ENCODE measurements around the gene PSIP1.
A peak's percentile ranks its signal among the peaks of the same experiment; 100 is the strongest.
"Not testable (repeated sequence)": the region's sequence is repeated elsewhere in the genome, so short reads cannot be mapped to it uniquely, and the experiment has no call there.

Gene PSIP1

GRCh38 chr9:15461056-15461455 lies 49.7 kb downstream of the PSIP1 start:
- TF ChIP-seq JUND (IDR thresholded peaks at IDR 0.05; ENCODE audit: low read depth), result no peak
- no peak for DNase-seq (ENCODE audit: low read depth in 1 of 2, low spot score in 1 of 2)
- in situ Hi-C loops (cut with HindIII; ENCODE audit: low pct_unique_long_range_greater_than_20kb, low sequenced_read_pairs), result no loop called here

DNA sequence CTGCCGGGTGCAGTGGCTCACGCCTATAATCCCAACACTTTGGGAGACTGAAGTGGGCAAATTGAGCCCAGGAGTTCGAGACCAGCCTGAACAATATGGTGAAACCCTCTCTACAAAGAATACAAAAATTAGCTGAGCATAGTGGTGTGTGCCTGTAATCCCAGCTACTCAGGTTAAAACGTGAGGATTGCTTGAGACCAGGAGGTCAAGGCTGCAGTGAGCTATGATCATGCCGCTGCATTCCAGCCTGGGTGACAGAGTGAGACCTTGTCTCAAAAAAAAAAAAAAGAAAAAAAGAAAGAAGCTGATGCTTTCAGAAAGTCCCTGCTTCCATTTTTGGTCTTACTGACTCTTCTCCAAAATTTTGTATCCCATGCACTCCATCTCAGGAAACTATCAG lies 56.8 kb downstream of the PSIP1 start:
- no peak for TF ChIP-seq JUND (IDR thresholded peaks at IDR 0.05; ENCODE audit: low read depth)
- in situ Hi-C loops (cut with HindIII; ENCODE audit: low pct_unique_long_range_greater_than_20kb, low sequenced_read_pairs), result no loop called here
- DNase-seq (ENCODE audit: low read depth in 1 of 2, low spot score in 1 of 2), result no peak

- in situ Hi-C loops (cut with HindIII; ENCODE audit: low pct_unique_long_range_greater_than_20kb, low sequenced_read_pairs), result no loop called here
- no peak for TF ChIP-seq JUND (IDR thresholded peaks at IDR 0.05; ENCODE audit: low read depth)
Measured at GRCh38 chr9:15444141-15444540, 66.6 kb downstream of the PSIP1 start.

DNA sequence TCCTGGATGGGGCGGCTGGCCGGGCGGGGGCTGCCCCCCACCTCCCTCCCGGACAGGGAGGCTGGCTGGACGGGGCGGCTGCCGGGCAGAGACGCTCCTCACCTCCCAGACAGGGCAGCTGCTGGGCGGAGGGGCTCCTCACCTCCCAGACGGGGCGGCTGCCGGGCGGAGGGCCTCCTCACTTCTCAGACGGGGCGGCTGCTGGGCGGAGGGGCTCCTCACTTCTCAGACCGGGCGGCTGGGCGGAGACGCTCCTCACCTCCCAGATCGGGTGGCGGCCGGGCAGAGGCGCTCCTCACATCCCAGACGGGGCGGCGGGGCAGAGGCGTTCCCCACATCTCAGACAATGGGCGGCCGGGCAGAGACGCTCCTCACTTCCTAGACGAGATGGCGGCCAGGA lies 68.5 kb downstream of the PSIP1 start:
- in situ Hi-C loops (cut with HindIII; ENCODE audit: low pct_unique_long_range_greater_than_20kb, low sequenced_read_pairs); DNase-seq (ENCODE audit: low read depth in 1 of 2, low spot score in 1 of 2): not testable (repeated sequence)

More at GRCh38 chr9:15444141-15444540, 66.6 kb downstream of the PSIP1 start:
- DNase-seq (ENCODE audit: low read depth in 1 of 2, low spot score in 1 of 2), result no peak

GRCh38 chr9:15441841-15442240 lies 68.9 kb downstream of the PSIP1 start:
- in situ Hi-C loops (cut with HindIII; ENCODE audit: low pct_unique_long_range_greater_than_20kb, low sequenced_read_pairs), result not testable (repeated sequence)

DNA sequence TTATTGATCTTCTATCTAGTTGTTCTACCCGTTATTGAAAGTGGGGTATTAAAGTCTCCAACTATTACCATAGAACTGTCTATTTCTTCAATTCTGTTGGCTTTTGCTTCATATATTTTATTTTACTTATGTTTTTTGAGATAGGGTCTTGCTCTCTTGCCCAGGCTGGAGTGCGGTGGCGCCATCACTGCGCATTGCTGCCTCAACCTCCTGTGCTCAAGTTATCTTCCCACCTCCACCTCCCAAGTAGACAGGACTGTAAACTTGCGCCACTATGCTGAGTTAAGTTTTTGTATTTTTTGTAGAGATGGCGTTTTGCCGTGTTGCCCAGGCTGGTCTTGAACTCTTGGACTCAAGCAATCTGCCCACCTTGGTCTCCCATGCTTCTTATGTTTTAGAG lies 71.9 kb downstream of the PSIP1 start:
- no peak for DNase-seq (ENCODE audit: low read depth in 1 of 2, low spot score in 1 of 2)
- no peak for TF ChIP-seq JUND (IDR thresholded peaks at IDR 0.05; ENCODE audit: low read depth)
- in situ Hi-C loops (cut with HindIII; ENCODE audit: low pct_unique_long_range_greater_than_20kb, low sequenced_read_pairs), result no loop called here

More at GRCh38 chr9:15441841-15442240, 68.9 kb downstream of the PSIP1 start:
- not testable (repeated sequence) for DNase-seq (ENCODE audit: low read depth in 1 of 2, low spot score in 1 of 2)

DNA sequence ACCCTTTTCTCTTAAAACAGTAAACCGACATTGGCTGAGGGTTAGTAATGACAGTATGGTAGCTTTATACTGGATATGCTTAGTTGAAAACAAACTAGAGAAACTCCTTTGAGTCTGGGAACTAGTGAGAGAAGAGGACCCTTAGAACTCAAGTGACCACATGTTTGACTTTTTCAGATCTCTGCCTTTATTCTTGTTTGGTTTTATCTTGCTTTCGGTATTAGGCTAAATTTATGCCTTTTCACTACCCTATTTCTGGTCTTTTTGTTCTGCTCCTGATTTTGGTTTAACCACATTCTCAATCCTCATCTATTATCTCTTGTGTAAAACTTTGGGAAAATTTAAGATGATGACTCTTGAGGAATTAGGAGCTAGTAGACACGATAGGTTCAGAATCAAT lies 77.1 kb downstream of the PSIP1 start:
- no peak for TF ChIP-seq JUND (IDR thresholded peaks at IDR 0.05; ENCODE audit: low read depth)
- no peak for DNase-seq (ENCODE audit: low read depth in 1 of 2, low spot score in 1 of 2)
- in situ Hi-C loops (cut with HindIII; ENCODE audit: low pct_unique_long_range_greater_than_20kb, low sequenced_read_pairs), result no loop called here

DNA sequence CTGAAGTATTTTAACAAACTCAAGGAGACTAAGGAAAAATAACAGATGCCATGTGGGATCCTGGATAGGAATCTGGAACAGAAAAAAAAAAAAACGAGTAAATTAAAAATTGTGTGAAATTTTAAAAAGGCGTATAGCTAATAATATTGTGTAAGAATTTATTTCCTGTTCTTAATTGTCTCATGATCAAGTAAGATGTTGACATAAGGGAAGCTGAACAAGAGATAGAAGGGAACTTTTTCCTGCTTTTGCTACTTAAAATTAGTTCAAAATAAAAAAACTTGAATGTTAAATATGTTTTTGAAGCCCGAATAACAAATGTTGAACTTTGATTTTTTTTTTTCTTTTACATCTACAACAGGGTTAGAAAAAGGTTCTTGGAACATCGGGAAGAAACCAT lies 77.6 kb downstream of the PSIP1 start:
- DNase-seq (ENCODE audit: low read depth in 1 of 2, low spot score in 1 of 2), result no peak
- TF ChIP-seq JUND (IDR thresholded peaks at IDR 0.05; ENCODE audit: low read depth), result no peak
- in situ Hi-C loops (cut with HindIII; ENCODE audit: low pct_unique_long_range_greater_than_20kb, low sequenced_read_pairs), result no loop called here

DNA sequence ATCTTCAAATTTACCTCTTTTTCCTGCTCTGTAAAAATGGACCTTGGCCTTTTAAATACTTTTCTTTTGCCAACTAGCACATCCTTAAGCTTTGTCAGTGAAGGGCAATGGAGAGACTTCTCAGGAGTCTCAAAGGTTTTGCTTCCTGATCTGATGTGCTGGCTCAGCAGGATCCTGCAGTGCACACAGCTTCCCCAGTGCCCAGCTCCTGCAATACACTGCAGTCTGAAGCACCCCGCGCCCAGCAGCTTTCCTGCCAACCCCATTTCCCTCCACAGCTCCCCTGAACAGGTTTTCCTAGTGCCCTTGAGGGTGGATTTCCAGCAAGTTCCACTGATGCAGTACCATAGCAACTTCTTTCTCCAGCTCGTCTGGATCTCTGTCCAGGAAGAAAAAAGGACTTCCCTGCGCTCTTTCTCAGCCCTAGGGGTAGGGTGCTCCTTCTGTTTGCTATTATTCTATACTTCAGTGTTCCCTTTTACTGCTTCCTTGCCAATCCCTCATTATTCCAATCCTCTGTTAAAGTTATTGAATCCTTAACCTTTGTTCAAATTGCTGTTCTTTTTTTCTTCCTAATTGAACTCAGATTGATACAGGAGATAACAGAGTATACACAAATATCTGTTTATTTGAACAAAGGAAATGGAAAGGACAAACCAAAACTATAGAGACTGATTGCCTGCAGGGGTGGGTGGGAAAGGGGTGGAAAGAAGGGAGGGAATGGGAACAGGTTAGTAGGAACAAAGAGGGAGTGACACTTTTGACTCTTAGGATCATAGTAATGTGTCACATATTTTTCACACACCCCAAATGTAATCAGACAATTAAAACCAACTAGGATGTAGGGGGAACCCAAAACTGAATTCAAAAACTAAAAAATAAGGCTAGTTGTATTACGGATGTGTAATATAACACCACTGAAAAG lies 79.6 kb downstream of the PSIP1 start:
- peak in 1 of 2 experiments; percentile 46 for DNase-seq (ENCODE audit: low read depth in 1 of 2, low spot score in 1 of 2)
- no peak for TF ChIP-seq JUND (IDR thresholded peaks at IDR 0.05; ENCODE audit: low read depth)
- in situ Hi-C loops (cut with HindIII; ENCODE audit: low pct_unique_long_range_greater_than_20kb, low sequenced_read_pairs), result no loop called here

DNA sequence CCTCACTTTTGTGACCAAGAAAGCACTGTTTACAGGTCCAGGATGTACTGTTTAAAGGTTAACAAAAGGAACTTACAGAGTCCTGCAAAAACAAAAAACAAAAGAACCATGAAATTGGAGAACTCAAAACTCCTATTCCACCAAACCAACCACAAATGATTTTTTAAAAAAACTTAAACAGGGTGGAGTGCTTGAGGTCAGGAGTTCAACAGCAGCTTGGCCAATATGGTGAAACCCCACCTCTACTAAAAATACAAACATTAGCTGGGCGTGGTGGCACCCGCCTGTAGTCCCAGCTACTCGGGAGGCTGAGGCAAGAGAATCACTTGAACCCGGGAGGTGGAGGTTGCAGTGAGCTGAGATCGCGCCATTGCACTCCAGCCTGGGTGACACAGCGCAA lies 83.1 kb downstream of the PSIP1 start:
- DNase-seq (ENCODE audit: low read depth in 1 of 2, low spot score in 1 of 2); in situ Hi-C loops (cut with HindIII; ENCODE audit: low pct_unique_long_range_greater_than_20kb, low sequenced_read_pairs): not testable (repeated sequence)

- no peak for DNase-seq (ENCODE audit: low read depth in 1 of 2, low spot score in 1 of 2)
- in situ Hi-C loops (cut with HindIII; ENCODE audit: low pct_unique_long_range_greater_than_20kb, low sequenced_read_pairs), result no loop called here
- TF ChIP-seq JUND (IDR thresholded peaks at IDR 0.05; ENCODE audit: low read depth), result no peak
Measured at GRCh38 chr9:15426019-15426418, 84.8 kb downstream of the PSIP1 start.

GRCh38 chr9:15423231-15423985 lies 87.4 kb downstream of the PSIP1 start:
- in situ Hi-C loops (cut with HindIII; ENCODE audit: low pct_unique_long_range_greater_than_20kb, low sequenced_read_pairs), result no loop called here
- no peak for TF ChIP-seq JUND (IDR thresholded peaks at IDR 0.05; ENCODE audit: low read depth)
- DNase-seq (ENCODE audit: low read depth in 1 of 2, low spot score in 1 of 2), result peak in 1 of 2 experiments; percentile 34
